ENCODE measurements around the gene MRPL23.

DNA sequence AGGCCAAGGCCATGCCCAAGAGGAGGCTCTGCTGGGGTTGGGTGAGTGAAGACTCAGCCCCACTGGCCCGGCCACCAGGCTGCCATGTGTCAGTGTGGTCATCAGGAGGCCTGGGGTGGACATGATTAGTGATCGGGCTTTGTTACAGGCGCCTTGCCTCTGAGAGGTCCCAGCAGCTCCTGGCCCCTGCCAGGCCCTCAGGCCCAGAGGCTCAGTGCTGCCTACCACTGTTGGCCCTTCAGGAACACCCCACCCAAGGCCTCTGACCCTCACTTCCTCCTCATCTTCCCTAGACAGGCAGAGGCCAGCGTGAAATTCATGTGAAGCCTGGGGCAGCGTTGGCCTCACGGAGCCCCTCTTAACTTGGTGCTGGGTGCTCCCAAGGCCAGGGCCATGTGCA is 2.2 kb downstream of the MRPL23 start:
- TF ChIP-seq, protein P1, sequence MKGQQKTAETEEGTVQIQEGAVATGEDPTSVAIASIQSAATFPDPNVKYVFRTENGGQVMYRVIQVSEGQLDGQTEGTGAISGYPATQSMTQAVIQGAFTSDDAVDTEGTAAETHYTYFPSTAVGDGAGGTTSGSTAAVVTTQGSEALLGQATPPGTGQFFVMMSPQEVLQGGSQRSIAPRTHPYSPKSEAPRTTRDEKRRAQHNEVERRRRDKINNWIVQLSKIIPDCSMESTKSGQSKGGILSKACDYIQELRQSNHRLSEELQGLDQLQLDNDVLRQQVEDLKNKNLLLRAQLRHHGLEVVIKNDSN (IDR thresholded peaks at IDR 0.05), result no peak
- TF ChIP-seq YY1 (IDR thresholded peaks at IDR 0.05; ENCODE audit: low read depth) (no peak), EP300 (IDR thresholded peaks at IDR 0.05; ENCODE audit: borderline replicate concordance) (no peak), TAF1 (IDR thresholded peaks at IDR 0.05; ENCODE audit: low read depth) (no peak), RAD21 (IDR thresholded peaks at IDR 0.05; ENCODE audit: low read depth) (no peak), CEBPB (IDR thresholded peaks at IDR 0.05) (no peak), EGR1 (IDR thresholded peaks at IDR 0.05) (no peak), TEAD4 (IDR thresholded peaks at IDR 0.05) (no peak), NFIC (IDR thresholded peaks at IDR 0.05) (no peak), FOXM1 (IDR thresholded peaks at IDR 0.05; ENCODE audit: borderline replicate concordance, low read depth) (no peak), CREB1 (IDR thresholded peaks at IDR 0.05; ENCODE audit: low read depth) (no peak), TCF12 (IDR thresholded peaks at IDR 0.05; ENCODE audit: low read depth) (no peak)
- TF ChIP-seq, protein P2, sequence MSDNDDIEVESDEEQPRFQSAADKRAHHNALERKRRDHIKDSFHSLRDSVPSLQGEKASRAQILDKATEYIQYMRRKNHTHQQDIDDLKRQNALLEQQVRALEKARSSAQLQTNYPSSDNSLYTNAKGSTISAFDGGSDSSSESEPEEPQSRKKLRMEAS (IDR thresholded peaks at IDR 0.05), result no peak
- TF ChIP-seq, protein P3, sequence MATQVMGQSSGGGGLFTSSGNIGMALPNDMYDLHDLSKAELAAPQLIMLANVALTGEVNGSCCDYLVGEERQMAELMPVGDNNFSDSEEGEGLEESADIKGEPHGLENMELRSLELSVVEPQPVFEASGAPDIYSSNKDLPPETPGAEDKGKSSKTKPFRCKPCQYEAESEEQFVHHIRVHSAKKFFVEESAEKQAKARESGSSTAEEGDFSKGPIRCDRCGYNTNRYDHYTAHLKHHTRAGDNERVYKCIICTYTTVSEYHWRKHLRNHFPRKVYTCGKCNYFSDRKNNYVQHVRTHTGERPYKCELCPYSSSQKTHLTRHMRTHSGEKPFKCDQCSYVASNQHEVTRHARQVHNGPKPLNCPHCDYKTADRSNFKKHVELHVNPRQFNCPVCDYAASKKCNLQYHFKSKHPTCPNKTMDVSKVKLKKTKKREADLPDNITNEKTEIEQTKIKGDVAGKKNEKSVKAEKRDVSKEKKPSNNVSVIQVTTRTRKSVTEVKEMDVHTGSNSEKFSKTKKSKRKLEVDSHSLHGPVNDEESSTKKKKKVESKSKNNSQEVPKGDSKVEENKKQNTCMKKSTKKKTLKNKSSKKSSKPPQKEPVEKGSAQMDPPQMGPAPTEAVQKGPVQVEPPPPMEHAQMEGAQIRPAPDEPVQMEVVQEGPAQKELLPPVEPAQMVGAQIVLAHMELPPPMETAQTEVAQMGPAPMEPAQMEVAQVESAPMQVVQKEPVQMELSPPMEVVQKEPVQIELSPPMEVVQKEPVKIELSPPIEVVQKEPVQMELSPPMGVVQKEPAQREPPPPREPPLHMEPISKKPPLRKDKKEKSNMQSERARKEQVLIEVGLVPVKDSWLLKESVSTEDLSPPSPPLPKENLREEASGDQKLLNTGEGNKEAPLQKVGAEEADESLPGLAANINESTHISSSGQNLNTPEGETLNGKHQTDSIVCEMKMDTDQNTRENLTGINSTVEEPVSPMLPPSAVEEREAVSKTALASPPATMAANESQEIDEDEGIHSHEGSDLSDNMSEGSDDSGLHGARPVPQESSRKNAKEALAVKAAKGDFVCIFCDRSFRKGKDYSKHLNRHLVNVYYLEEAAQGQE (IDR thresholded peaks at IDR 0.05; ENCODE audit: low read depth), result no peak

Data from Ishikawa (cell line).